ENCODE data around the gene PTGFR.
A peak's percentile ranks its signal among the peaks of the same experiment; 100 is the strongest.

PTGFR gene

DNA sequence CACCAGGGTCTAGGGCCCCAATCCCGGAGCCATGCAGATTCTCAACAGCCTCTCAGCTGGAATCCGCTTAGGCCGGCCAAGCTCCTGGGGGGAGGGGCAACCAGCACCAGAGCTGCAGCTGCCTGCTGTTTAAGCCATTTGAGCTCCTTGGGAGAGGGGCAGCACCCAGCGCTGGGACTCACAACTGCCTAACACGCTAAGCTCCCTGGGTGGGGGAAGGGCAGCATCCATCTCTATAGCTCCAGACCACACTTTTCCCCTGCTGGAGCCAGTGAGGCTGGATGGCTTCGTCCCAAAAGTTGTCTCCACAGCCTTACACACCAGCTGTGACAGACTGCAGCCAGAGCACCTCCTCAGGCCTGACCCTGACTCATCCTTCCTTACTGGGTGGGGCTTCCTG is 6.9 kb upstream of the PTGFR start:
- TF ChIP-seq, protein P1, sequence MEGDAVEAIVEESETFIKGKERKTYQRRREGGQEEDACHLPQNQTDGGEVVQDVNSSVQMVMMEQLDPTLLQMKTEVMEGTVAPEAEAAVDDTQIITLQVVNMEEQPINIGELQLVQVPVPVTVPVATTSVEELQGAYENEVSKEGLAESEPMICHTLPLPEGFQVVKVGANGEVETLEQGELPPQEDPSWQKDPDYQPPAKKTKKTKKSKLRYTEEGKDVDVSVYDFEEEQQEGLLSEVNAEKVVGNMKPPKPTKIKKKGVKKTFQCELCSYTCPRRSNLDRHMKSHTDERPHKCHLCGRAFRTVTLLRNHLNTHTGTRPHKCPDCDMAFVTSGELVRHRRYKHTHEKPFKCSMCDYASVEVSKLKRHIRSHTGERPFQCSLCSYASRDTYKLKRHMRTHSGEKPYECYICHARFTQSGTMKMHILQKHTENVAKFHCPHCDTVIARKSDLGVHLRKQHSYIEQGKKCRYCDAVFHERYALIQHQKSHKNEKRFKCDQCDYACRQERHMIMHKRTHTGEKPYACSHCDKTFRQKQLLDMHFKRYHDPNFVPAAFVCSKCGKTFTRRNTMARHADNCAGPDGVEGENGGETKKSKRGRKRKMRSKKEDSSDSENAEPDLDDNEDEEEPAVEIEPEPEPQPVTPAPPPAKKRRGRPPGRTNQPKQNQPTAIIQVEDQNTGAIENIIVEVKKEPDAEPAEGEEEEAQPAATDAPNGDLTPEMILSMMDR (IDR thresholded peaks at IDR 0.05; ENCODE audit: unreplicated experiment in 3 of 3): no peak
- Mint-ChIP-seq H3K9me3 (peaks cover 25% of the 10 kb centered on the region), H3K27ac (no peak overlapping the region)

DNA sequence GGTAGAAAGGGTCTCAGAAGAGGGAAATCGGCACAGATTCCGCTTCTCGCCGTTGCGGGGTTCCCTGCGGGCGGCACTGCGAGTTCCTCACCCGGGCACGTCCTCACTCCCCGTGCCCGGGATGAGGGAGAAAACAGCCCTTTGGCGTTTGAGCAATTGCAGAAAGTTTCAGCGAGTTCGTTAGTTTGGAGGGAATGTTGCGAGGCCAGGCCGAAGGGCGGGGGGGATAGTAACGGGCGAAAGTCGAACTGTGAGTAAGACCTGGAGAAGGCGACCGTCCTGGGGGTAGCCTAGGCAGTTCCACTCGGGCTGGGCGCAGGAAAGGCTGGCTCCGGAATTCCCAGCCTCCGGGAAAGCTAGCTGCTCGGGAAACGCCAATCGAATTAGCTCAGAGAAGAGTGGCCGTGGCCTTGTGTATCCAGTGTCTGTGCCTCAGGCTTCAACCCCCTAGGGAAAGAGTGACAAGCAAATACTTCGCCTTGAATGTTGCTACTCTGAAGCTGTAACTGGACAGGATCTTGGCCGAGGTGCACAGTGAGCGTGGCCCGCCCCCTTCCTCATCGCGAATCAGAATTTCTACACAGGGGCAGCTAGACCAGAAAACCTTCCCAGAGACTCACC is 787 bp downstream of the PTGFR start:
- Mint-ChIP-seq H3K36me3 (ENCODE audit: low read depth) (no peaks in the 10 kb centered on the region), H3K4me3 (peak overlapping the region; percentile 82 to 85 (median 85)), H3K27me3 (ENCODE audit: low read depth) (peaks cover 63% of the 10 kb centered on the region), H3K9me3 (peaks cover 21% of the 10 kb centered on the region), H3K4me1 (no peaks in the 10 kb centered on the region), H3K27ac (peak overlapping the region; percentile 0 to 25 (median 23))
- TF ChIP-seq, protein P1 (IDR thresholded peaks at IDR 0.05; ENCODE audit: unreplicated experiment in 3 of 3): no peak

More for the DNA sequence above, 6.9 kb upstream of the PTGFR start:
- Mint-ChIP-seq H3K36me3 (ENCODE audit: low read depth) (no peaks in the 10 kb centered on the region), H3K27me3 (ENCODE audit: low read depth) (peaks cover 22% of the 10 kb centered on the region), H3K4me1 (no peaks in the 10 kb centered on the region), H3K4me3 (no peak overlapping the region)

DNA sequence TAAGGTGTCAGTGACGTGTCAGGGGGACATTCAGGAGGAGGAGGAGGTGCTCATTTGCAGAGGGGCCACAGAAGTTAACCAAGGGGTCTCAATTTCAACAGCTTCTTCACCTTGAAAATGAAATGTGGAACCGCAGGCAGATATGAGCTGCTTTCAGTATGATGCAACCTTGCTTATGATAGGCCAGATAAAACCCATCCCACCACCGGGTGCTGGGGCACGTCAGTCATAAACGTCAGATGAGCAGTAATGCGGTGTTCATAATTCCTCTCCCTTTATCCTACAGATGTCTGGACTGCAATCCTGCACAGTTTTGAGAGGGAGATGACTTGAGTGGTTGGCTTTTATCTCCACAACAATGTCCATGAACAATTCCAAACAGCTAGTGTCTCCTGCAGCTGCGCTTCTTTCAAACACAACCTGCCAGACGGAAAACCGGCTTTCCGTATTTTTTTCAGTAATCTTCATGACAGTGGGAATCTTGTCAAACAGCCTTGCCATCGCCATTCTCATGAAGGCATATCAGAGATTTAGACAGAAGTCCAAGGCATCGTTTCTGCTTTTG is 1.7 kb downstream of the PTGFR start:
- peaks cover 61% of the 10 kb centered on the region for H3K27me3 Mint-ChIP-seq (ENCODE audit: low read depth)
- peak overlapping the region in 2 of 3 experiments; percentile 85 for H3K4me3 Mint-ChIP-seq
- H3K27ac Mint-ChIP-seq: no peak overlapping the region
- H3K9me3 Mint-ChIP-seq: peaks cover 18% of the 10 kb centered on the region
- no peaks in the 10 kb centered on the region for H3K36me3 Mint-ChIP-seq (ENCODE audit: low read depth)
- no peaks in the 10 kb centered on the region for H3K4me1 Mint-ChIP-seq
- TF ChIP-seq, protein P1 (IDR thresholded peaks at IDR 0.05; ENCODE audit: unreplicated experiment in 3 of 3): no peak

DNA sequence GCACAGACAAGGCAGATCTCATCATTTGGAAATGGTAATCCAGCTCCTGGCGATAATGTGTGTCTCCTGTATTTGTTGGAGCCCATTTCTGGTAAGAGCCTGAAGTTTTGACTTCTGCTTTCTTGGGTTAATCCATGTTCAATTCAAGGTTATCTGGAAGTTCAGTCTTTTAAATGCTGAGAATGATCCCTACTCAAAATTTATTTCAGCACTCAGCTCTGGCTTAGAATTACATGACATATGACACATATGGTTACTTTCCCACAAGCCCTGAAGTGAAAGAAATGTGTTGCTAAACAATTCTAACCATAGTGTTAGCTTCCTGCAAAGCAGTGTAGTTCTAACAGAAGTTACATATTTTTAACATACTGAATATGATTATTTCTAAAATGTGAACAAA is 2.7 kb downstream of the PTGFR start:
- peak overlapping the region in 1 of 3 experiments; percentile 74 for H3K4me3 Mint-ChIP-seq
- no peaks in the 10 kb centered on the region for H3K4me1 Mint-ChIP-seq
- no peaks in the 10 kb centered on the region for H3K36me3 Mint-ChIP-seq (ENCODE audit: low read depth)
- peaks cover 11% of the 10 kb centered on the region for H3K9me3 Mint-ChIP-seq
- TF ChIP-seq, protein P1 (IDR thresholded peaks at IDR 0.05; ENCODE audit: unreplicated experiment in 3 of 3): no peak
- peaks cover 54% of the 10 kb centered on the region for H3K27me3 Mint-ChIP-seq (ENCODE audit: low read depth)
- no peak overlapping the region for H3K27ac Mint-ChIP-seq

DNA sequence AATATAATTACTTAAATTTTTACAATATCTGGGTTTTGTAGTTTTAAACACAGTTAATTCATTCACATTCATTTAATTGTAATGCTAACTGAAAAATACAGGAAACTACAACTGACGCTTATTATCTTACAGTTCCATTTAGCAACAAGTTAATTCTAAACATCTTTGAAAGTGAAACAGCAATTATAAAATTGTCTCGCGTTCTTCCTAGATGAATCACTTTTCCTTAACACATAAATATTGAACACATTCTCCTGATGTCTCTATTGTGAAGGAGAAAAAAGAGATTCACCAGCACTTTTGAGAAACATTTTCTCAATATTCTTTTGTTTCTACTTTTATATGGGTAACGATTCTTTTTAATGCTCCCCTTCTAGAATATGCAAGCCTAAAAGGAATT is 6.4 kb downstream of the PTGFR start:
- Mint-ChIP-seq H3K27ac (no peak overlapping the region), H3K36me3 (ENCODE audit: low read depth) (no peaks in the 10 kb centered on the region), H3K27me3 (ENCODE audit: low read depth) (peaks cover 24% of the 10 kb centered on the region), H3K9me3 (no peaks in the 10 kb centered on the region), H3K4me1 (no peaks in the 10 kb centered on the region), H3K4me3 (no peak overlapping the region)
- TF ChIP-seq, protein P1 (IDR thresholded peaks at IDR 0.05; ENCODE audit: unreplicated experiment in 3 of 3): no peak

DNA sequence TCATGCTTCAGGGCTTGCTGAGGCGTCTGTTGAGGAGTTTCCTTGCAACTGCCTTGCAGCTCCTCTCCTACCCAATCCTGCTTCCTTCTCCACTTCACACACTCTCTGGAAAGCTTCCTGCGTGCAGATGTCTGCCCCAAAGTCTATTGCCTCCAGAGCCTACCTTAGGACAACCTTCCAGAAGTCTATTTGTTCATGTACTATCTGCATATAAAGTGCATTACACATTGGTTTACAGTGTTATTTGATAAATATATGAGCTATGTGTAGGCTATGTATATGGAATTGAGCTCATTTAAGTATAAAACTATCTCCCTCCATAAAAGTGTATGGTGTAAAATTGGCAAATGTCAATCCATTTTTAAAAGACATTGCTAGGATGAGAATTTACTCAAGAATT is 9.8 kb downstream of the PTGFR start:
- no peaks in the 10 kb centered on the region for H3K9me3 Mint-ChIP-seq
- H3K4me1 Mint-ChIP-seq: no peaks in the 10 kb centered on the region
- H3K4me3 Mint-ChIP-seq: no peak overlapping the region
- H3K27me3 Mint-ChIP-seq (ENCODE audit: low read depth): peaks cover 5% of the 10 kb centered on the region
- TF ChIP-seq, protein P1 (IDR thresholded peaks at IDR 0.05; ENCODE audit: unreplicated experiment in 3 of 3): no peak
- H3K36me3 Mint-ChIP-seq (ENCODE audit: low read depth): no peaks in the 10 kb centered on the region
- H3K27ac Mint-ChIP-seq: no peak overlapping the region
